ENCODE data around the gene C4A.

DNA sequence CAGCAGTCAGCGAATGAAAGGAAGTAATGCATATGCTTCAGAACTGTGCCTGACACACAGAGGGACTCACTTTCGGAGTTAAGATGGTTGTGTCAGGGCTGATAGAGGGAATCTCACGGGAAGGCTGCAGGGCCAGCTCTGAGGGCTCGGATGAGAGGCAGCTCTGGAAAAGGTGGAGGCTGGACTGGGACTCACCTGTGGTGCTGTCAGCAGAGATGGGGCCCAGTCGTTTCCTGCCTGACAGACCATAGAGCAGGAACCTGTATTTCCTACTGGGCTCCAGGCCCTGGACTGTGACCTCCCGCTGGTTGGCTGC is 65.6 kb downstream of the C4A start:
- TF ChIP-seq, protein P1, sequence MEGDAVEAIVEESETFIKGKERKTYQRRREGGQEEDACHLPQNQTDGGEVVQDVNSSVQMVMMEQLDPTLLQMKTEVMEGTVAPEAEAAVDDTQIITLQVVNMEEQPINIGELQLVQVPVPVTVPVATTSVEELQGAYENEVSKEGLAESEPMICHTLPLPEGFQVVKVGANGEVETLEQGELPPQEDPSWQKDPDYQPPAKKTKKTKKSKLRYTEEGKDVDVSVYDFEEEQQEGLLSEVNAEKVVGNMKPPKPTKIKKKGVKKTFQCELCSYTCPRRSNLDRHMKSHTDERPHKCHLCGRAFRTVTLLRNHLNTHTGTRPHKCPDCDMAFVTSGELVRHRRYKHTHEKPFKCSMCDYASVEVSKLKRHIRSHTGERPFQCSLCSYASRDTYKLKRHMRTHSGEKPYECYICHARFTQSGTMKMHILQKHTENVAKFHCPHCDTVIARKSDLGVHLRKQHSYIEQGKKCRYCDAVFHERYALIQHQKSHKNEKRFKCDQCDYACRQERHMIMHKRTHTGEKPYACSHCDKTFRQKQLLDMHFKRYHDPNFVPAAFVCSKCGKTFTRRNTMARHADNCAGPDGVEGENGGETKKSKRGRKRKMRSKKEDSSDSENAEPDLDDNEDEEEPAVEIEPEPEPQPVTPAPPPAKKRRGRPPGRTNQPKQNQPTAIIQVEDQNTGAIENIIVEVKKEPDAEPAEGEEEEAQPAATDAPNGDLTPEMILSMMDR (IDR thresholded peaks at IDR 0.05) = no peak
- no peak for TF ChIP-seq POLR2A (IDR thresholded peaks at IDR 0.05)

Measured in heart left ventricle (tissue), 13 donors.